ENCODE data around the gene MTUS2. TPM values are rescaled to one million over a fixed set of nuclear protein-coding genes. Genes with fewer than 3 reads are reported as not detected.

Gene MTUS2
- total RNA-seq, 1 donor from 2014 or later, result under 0.01 TPM

- DNase-seq (ENCODE audit: low read depth, low spot score), result no peak
Observed at GRCh38 chr13:29479716-29480492, 659.8 kb downstream of the MTUS2 start.

GRCh38 chr13:29480893-29481525, 660.9 kb downstream of the MTUS2 start:
- no peak for DNase-seq (ENCODE audit: low read depth, low spot score)

- no peak for DNase-seq (ENCODE audit: low read depth, low spot score)
Observed at GRCh38 chr13:29481603-29482002, 661.5 kb downstream of the MTUS2 start.

GRCh38 chr13:29482504-29482903, 662.4 kb downstream of the MTUS2 start:
- no peak for DNase-seq (ENCODE audit: low read depth, low spot score)

- no peak for DNase-seq (ENCODE audit: low read depth, low spot score)
Observed at GRCh38 chr13:29483211-29483610, 663.1 kb downstream of the MTUS2 start.

GRCh38 chr13:29483623-29484022, 663.5 kb downstream of the MTUS2 start:
- no peak for DNase-seq (ENCODE audit: low read depth, low spot score)

GRCh38 chr13:29484236-29484635, 664.1 kb downstream of the MTUS2 start:
- no peak for DNase-seq (ENCODE audit: low read depth, low spot score)

- DNase-seq (ENCODE audit: low read depth, low spot score), result no peak
Observed at GRCh38 chr13:29484796-29485195, 664.7 kb downstream of the MTUS2 start.

- DNase-seq (ENCODE audit: low read depth, low spot score), result no peak
Observed at GRCh38 chr13:29486551-29486950, 666.4 kb downstream of the MTUS2 start.

- no peak for DNase-seq (ENCODE audit: low read depth, low spot score)
Observed at GRCh38 chr13:29487466-29488454, 667.6 kb downstream of the MTUS2 start.

- no peak for DNase-seq (ENCODE audit: low read depth, low spot score)
Observed at GRCh38 chr13:29489650-29490560, 669.8 kb downstream of the MTUS2 start.

- DNase-seq (ENCODE audit: low read depth, low spot score), result no peak
Observed at GRCh38 chr13:29490561-29490885, 670.4 kb downstream of the MTUS2 start.

GRCh38 chr13:29491248-29491647, 671.1 kb downstream of the MTUS2 start:
- no peak for DNase-seq (ENCODE audit: low read depth, low spot score)

- no peak for DNase-seq (ENCODE audit: low read depth, low spot score)
Observed at GRCh38 chr13:29493796-29494195, 673.7 kb downstream of the MTUS2 start.

- no peak for DNase-seq (ENCODE audit: low read depth, low spot score)
Observed at GRCh38 chr13:29494520-29494919, 674.4 kb downstream of the MTUS2 start.

- no peak for DNase-seq (ENCODE audit: low read depth, low spot score)
Observed at GRCh38 chr13:29496241-29496712, 676.1 kb downstream of the MTUS2 start.

GRCh38 chr13:29497137-29497654, 677.1 kb downstream of the MTUS2 start:
- no peak for DNase-seq (ENCODE audit: low read depth, low spot score)

- no peak for DNase-seq (ENCODE audit: low read depth, low spot score)
Observed at GRCh38 chr13:29498426-29499040, 678.4 kb downstream of the MTUS2 start.

- DNase-seq (ENCODE audit: low read depth, low spot score), result no peak
Observed at GRCh38 chr13:29499506-29500165, 679.5 kb downstream of the MTUS2 start.

- DNase-seq (ENCODE audit: low read depth, low spot score), result no peak
Observed at GRCh38 chr13:29500386-29500785, 680.2 kb downstream of the MTUS2 start.
